COLO829 (cell line): ENCODE measurements around the gene NPFFR2.
"Not testable (repeated sequence)": the region's sequence is repeated elsewhere in the genome, so short reads cannot be mapped to it uniquely, and the experiment has no call there.

Source experiments
- DNase-seq: peaks from one replicate; pipeline ENCODE4 v3.0.0; 2012; ENCODE audit warnings: low spot score

Gene NPFFR2

GRCh38 chr4:72031868-72032608 is at the start of gene NPFFR2:
Gene NPFFR2, plus strand, starts transcription at chr4:72032000. Its CDS starts 96,592 bp downstream, at chr4:72128592.
- DNase-seq: peak; percentile 5

- peak; percentile 55 for DNase-seq
Observed at GRCh38 chr4:71992571-71993312, 39.1 kb upstream of the NPFFR2 start.

- DNase-seq: no peak
Observed at GRCh38 chr4:71994559-71994958, 37.2 kb upstream of the NPFFR2 start.

- DNase-seq: no peak
Observed at GRCh38 chr4:71995297-71995696, 36.5 kb upstream of the NPFFR2 start.

GRCh38 chr4:72006586-72006985 is 25.2 kb upstream of the NPFFR2 start:
- peak; percentile 68 for DNase-seq

GRCh38 chr4:72011906-72012305 is 19.9 kb upstream of the NPFFR2 start:
- no peak for DNase-seq

GRCh38 chr4:72016011-72016410 is 15.8 kb upstream of the NPFFR2 start:
- DNase-seq: no peak

- no peak for DNase-seq
Observed at GRCh38 chr4:72019688-72020087, 12.1 kb upstream of the NPFFR2 start.

GRCh38 chr4:72022553-72022952 is 9.2 kb upstream of the NPFFR2 start:
- DNase-seq: no peak

GRCh38 chr4:72055566-72055965 is 23.8 kb downstream of the NPFFR2 start:
- no peak for DNase-seq

- DNase-seq: no peak
Observed at GRCh38 chr4:72063726-72064125, 31.9 kb downstream of the NPFFR2 start.

GRCh38 chr4:72067051-72067450 is 35.3 kb downstream of the NPFFR2 start:
- no peak for DNase-seq

- DNase-seq: no peak
Observed at GRCh38 chr4:72073816-72074215, 42.0 kb downstream of the NPFFR2 start.

- no peak for DNase-seq
Observed at GRCh38 chr4:72076562-72076961, 44.8 kb downstream of the NPFFR2 start.

GRCh38 chr4:72077346-72077745 is 45.5 kb downstream of the NPFFR2 start:
- no peak for DNase-seq

GRCh38 chr4:72084587-72085011 is 52.8 kb downstream of the NPFFR2 start:
- no peak for DNase-seq

GRCh38 chr4:72090606-72091005 is 58.8 kb downstream of the NPFFR2 start:
- not testable (repeated sequence) for DNase-seq

- DNase-seq: no peak
Observed at GRCh38 chr4:72094059-72094797, 62.4 kb downstream of the NPFFR2 start.

GRCh38 chr4:72107456-72107855 is 75.7 kb downstream of the NPFFR2 start:
- DNase-seq: no peak

- DNase-seq: no peak
Observed at GRCh38 chr4:72109364-72109763, 77.6 kb downstream of the NPFFR2 start.

- DNase-seq: no peak
Observed at GRCh38 chr4:72109959-72110497, 78.2 kb downstream of the NPFFR2 start.

GRCh38 chr4:72110886-72111285 is 79.1 kb downstream of the NPFFR2 start:
- no peak for DNase-seq
